IMR-90 (cell line): ENCODE data around the gene PTPRF.

ENCODE experiments used
- BHLHE40 ChIP-seq: fragments of 150-350 bp; IDR thresholded peaks from 2 replicates; pipeline ENCODE4 v1.6.1; 2016; ENCODE audit warnings: mild to moderate bottlenecking, low read depth, low read length
- CEBPB ChIP-seq: IDR thresholded peaks from 2 replicates; pipeline ENCODE4 v1.6.1; 2012; ENCODE audit warnings: low read depth, low read length, improper control_type of control experiment
- MAFK ChIP-seq: IDR thresholded peaks from 2 replicates; pipeline ENCODE4 v1.6.1; 2012; ENCODE audit warnings: low read depth, low read length, improper control_type of control experiment
- MAZ ChIP-seq: IDR thresholded peaks from 2 replicates; pipeline ENCODE4 v1.6.1; 2012; ENCODE audit warnings: low read depth, mild to moderate bottlenecking, low read length, improper control_type of control experiment, moderate library complexity, borderline replicate concordance
- POLR2A ChIP-seq: IDR thresholded peaks from 2 replicates; pipeline ENCODE4 v1.6.1; 2012; ENCODE audit warnings: mild to moderate bottlenecking, low read depth, low read length
- RAD21 ChIP-seq: IDR thresholded peaks from 2 replicates; pipeline ENCODE4 v1.6.1; 2012; ENCODE audit warnings: low read length, improper control_type of control experiment
- RFX5 ChIP-seq: IDR thresholded peaks from 2 replicates; pipeline ENCODE4 v1.8.0; 2012; ENCODE audit warnings: low read depth, mild to moderate bottlenecking, low read length, moderate library complexity
- SMC3 ChIP-seq: fragments of 150-350 bp; IDR thresholded peaks from 2 replicates; pipeline ENCODE4 v1.6.1; 2016; ENCODE audit warnings: low read depth, mild to moderate bottlenecking, antibody characterized with exemption, low read length, moderate library complexity
- TF ChIP-seq, protein P1 (sequence below): conservative IDR thresholded peaks from 2 replicates; pipeline ENCODE4 v1.5.1; 2012; ENCODE audit warnings: mild to moderate bottlenecking, low read depth, low read length, improper control_type of control experiment
- TF ChIP-seq, protein P2 (sequence below): fragments of 150-350 bp; IDR thresholded peaks from 2 replicates; pipeline ENCODE4 v1.6.1; 2017; ENCODE audit warnings: mild to moderate bottlenecking, antibody characterized with exemption, low read length, low read depth

DNA sequence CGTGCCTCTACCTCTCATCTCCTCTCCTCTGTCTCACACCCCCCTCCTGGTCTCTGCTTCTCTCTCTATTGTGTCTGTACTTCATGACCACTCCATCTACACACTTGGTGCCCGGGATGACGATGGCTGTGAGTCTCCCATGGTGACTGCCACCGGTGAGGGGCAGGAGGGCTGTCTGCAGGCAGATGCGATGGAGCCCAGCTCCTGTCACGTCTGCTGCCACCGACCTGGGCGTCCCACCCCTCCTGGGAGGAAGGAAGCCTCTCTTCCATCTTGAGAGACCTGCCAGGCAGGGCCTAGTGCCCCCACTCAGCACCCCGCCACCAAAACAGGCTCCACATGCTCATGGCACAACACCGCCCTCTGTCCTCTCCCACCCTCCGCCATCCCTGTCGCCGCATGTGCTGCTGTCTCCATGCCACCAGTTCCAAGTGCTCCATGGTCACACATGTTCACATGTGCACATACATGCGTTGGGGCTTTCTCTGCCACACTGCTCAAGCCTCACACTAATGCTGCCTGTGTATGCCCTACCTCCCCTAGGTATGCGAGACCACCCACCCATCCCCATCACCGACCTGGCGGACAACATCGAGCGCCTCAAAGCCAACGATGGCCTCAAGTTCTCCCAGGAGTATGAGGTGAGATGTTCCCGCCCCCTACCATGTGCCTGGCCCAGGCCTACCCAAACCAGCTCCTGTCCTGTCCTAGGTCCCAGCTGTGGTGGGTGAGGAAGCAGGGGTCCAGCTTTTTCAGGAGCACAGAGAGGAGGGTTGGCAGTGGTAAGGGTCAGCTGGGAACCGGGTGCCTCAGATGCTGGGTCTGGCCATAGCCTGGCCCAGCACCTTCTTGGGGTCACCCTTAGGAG lies 82.6 kb downstream of the PTPRF start:
- no peak for TF ChIP-seq RAD21
- TF ChIP-seq POLR2A, result no peak
- TF ChIP-seq, protein P1, sequence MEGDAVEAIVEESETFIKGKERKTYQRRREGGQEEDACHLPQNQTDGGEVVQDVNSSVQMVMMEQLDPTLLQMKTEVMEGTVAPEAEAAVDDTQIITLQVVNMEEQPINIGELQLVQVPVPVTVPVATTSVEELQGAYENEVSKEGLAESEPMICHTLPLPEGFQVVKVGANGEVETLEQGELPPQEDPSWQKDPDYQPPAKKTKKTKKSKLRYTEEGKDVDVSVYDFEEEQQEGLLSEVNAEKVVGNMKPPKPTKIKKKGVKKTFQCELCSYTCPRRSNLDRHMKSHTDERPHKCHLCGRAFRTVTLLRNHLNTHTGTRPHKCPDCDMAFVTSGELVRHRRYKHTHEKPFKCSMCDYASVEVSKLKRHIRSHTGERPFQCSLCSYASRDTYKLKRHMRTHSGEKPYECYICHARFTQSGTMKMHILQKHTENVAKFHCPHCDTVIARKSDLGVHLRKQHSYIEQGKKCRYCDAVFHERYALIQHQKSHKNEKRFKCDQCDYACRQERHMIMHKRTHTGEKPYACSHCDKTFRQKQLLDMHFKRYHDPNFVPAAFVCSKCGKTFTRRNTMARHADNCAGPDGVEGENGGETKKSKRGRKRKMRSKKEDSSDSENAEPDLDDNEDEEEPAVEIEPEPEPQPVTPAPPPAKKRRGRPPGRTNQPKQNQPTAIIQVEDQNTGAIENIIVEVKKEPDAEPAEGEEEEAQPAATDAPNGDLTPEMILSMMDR, result no peak
- TF ChIP-seq BHLHE40, result no peak
- TF ChIP-seq CEBPB, result no peak
- no peak for TF ChIP-seq MAZ
- TF ChIP-seq MAFK, result no peak
- no peak for TF ChIP-seq RFX5
- TF ChIP-seq, protein P2, sequence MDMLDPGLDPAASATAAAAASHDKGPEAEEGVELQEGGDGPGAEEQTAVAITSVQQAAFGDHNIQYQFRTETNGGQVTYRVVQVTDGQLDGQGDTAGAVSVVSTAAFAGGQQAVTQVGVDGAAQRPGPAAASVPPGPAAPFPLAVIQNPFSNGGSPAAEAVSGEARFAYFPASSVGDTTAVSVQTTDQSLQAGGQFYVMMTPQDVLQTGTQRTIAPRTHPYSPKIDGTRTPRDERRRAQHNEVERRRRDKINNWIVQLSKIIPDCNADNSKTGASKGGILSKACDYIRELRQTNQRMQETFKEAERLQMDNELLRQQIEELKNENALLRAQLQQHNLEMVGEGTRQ, result no peak
- TF ChIP-seq SMC3, result no peak
